Motor neuron (in vitro differentiated cells): ENCODE results near the gene RABGAP1L. TPM values are rescaled to one million over a fixed set of nuclear protein-coding genes. Genes with fewer than 3 reads are reported as not detected.
"Not testable (repeated sequence)": the region's sequence is repeated elsewhere in the genome, so short reads cannot be mapped to it uniquely, and the experiment has no call there.

Source experiments
- ATAC-seq, 8 experiments: fragments of 200-7000 bp; cut with Tn5 transposase; replicated peaks in 6 of 8; 2 replicates each; pipeline ENCODE4 v1.8.0; 2021; ENCODE audit warnings: mild to moderate bottlenecking in 8 of 8, moderate library complexity in 8 of 8
- H3K27ac ChIP-seq, 2 donors: fragments of 250-450 bp; sonication (Bioruptor Pico); 2 replicates each; pipeline ENCODE4 v1.9.0; 2021; ENCODE audit warnings: antibody characterized with exemption in 2 of 2, mild to moderate bottlenecking in 2 of 2, moderate library complexity in 1 of 2
- H3K4me1 ChIP-seq, 2 donors: fragments of 250-450 bp; sonication (Bioruptor Pico); replicated peaks in 1 of 2; 2 replicates each; pipeline ENCODE4 v1.6.1; 2021; ENCODE audit warnings: antibody characterized with exemption in 2 of 2, mild to moderate bottlenecking in 2 of 2, moderate library complexity in 1 of 2
- H3K4me3 ChIP-seq, 5 donors: fragments of 250-450 bp; sonication (Bioruptor Pico); 2 replicates each; pipeline ENCODE4 v1.9.0; 2021; ENCODE audit warnings: antibody characterized with exemption in 5 of 5, mild to moderate bottlenecking in 5 of 5, moderate library complexity in 4 of 5
- WGBS, 10 experiments: fragments of 450-650 bp; shearing (Covaris generic); methylation state at CpG; one replicate each; pipeline ENCODE4 v1.0.0; 2022; 5-methylcytosine and 5-hydroxymethylcytosine counted together
- in situ Hi-C, 9 experiments: fragments of 400-800 bp; cut with MboI; loops; one replicate each; pipeline ENCODE4 v1.15.0; 2021; ENCODE audit warnings: low sequenced_read_pairs in 9 of 9, low pct_unique_long_range_greater_than_20kb in 2 of 9; ENCODE audit not compliant: unreplicated experiment in 9 of 9
- total RNA-seq, 8 experiments: library from RNA; unstranded; fragments of 300-600 nt; gene quantifications; 2 replicates each; pipeline versions ENCODE4 v1.2.3 to v1.2.4, GENCODE V29; 2022

RABGAP1L gene
- total RNA-seq, 8 experiments from 2014 or later, result 22.0 to 60.3 (median 45.3) TPM

DNA sequence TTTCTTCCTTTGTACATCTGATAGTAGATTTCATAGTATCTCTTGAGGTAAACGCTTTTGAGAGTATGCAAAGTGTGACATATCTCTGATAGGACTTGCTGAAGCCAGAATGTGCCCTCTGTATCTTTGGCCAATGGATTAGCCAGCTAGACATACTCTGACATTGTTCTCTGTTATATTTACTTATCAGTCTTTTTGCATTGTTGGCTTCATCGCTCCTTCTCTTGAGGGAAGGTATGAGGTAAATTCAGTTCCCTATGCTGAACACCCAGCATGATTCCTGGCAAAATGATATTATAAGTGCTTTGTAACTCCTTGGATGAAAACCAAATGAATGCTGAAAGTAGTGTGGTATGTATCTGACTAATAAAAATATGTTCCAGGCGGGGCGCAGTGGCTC lies 677.2 kb downstream of the RABGAP1L start:
- 93 to 100% (median 100%) methylated on average over 1 to 4 of the region's 4 CpGs; no CpG with 5 or more reads in 2 of the 10 experiments for WGBS, 10 experiments
- no peak for ATAC-seq
- Histone ChIP-seq H3K27ac (no peak overlapping the region), H3K4me1 (no peaks in the 10 kb centered on the region), H3K4me3 (no peak overlapping the region)
- in situ Hi-C loops, result no loop called here

DNA sequence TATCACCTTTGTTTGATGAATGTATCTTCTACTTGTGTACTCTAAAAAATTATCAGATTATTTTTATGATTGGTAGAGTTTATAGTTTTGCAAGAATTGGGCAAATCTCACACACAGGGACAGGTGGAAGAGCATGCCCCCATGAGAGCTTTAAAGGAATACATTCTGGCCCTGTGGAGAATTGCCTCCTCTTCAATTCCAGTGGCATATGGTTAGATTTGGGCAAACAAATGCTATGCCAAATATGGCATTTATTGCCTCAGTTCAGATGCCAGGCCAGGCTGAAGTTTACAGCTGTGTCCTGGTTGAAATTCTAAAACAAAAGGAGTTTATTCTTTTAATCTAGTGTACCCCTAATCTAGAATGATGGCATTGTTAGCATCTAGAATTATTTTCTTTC lies 678.1 kb downstream of the RABGAP1L start:
- Histone ChIP-seq H3K27ac (no peak overlapping the region), H3K4me3 (no peak overlapping the region), H3K4me1 (no peaks in the 10 kb centered on the region)
- ATAC-seq, result no peak
- in situ Hi-C loops, result no loop called here

DNA sequence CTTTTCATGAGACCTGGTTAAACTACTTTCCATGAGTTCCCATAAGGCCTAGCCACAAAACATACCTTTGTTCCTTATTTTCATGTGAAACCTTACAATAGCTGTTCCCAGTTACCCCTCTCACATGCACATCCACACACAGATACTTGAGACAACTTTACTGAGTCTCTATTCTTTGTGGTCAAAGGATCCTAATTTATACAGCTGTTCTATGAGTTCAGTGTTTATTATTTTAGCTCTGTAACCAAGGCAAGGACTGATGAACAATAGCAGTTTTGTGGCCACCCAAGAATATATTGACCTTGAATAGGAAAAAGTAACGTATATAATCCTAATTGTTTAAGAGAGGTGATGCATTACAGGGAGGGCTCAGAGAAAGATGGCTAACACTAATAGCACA lies 679.9 kb downstream of the RABGAP1L start:
- in situ Hi-C loops, result no loop called here
- 40 to 100% (median 71%) methylated on average over 1 of the region's 1 CpG; no CpG with 5 or more reads in 4 of the 10 experiments for WGBS, 10 experiments

DNA sequence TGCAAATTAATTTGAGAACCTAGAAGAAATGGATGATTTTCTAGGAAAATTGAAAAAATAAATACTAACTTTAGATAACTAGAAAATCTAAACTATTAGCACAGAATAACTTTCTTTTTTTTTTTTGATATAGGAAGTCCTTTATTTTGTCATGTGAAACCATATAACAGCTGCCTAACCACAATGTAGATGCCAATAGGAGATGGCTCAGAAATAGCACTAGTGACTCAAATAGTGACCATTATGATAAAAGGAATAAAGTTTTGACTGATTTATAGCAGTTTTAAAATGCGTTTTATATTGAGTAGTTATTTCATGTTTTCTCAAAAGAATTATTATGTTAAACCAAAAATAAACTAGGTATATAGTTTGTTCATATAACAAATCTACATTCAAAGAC lies 682.4 kb downstream of the RABGAP1L start:
- no peak for ATAC-seq
- in situ Hi-C loops, result no loop called here

More for the DNA sequence above, 679.9 kb downstream of the RABGAP1L start:
- H3K27ac ChIP-seq, result no peak overlapping the region
- H3K4me3 ChIP-seq, result no peak overlapping the region
- ATAC-seq, result no peak
- H3K4me1 ChIP-seq, result no peaks in the 10 kb centered on the region

DNA sequence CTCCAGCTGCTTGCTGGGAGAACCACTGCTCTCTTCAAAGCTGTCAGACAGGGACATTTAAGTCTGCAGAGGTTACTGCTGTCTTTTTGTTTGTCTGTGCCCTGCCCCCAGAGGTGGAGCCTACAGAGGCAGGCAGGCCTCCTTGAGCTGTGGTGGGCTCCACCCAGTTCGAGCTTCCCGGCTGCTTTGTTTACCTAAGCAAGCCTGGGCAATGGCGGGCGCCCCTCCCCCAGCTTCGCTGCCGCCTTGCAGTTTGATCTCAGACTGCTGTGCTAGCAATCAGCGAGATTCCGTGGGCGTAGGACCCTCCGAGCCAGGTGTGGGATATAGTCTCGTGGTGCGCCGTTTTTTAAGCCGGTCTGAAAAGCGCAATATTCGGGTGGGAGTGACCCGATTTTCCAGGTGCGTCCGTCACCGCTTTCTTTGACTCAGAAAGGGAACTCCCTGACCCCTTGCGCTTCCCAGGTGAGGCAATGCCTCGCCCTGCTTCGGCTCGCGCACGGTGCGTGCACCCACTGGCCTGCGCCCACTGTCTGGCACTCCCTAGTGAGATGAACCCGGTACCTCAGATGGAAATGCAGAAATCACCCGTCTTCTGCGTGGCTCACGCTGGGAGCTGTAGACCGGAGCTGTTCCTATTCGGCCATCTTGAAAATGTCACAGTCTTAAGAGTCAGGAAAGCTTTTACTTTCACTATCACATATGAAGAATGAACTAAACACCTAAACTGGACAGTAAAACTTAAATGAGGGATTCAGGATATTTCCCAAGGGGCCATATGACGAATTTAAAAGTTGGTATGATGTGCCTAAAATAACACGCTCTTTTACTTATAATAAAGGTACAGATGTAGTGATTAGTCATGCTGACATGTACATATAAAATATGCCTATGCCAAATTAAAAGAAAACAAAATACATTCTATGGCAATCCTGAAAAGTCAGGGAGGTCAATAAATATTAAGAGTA lies 689.6 kb downstream of the RABGAP1L start:
- peak in 5 of 8 experiments; percentile 31 to 71 (median 60) for ATAC-seq
- H3K4me1 ChIP-seq, in situ Hi-C loops: not testable (repeated sequence)
- 33 to 90% (median 50%) methylated on average over 1 to 3 of the region's 36 CpGs; no CpG with 5 or more reads in 3 of the 10 experiments for WGBS, 10 experiments
- peak overlapping the region; percentile 46 to 47 for H3K27ac ChIP-seq
- H3K4me3 ChIP-seq, result peak overlapping the region; percentile 14 to 42 (median 34)

More for the DNA sequence above, 682.4 kb downstream of the RABGAP1L start:
- Histone ChIP-seq H3K4me3 (no peak overlapping the region), H3K27ac (no peak overlapping the region), H3K4me1 (no peaks in the 10 kb centered on the region)
- WGBS, 10 experiments, result 0 to 83% (median 11%) methylated on average over 1 of the region's 1 CpG; no CpG with 5 or more reads in 1 of the 10 experiments

DNA sequence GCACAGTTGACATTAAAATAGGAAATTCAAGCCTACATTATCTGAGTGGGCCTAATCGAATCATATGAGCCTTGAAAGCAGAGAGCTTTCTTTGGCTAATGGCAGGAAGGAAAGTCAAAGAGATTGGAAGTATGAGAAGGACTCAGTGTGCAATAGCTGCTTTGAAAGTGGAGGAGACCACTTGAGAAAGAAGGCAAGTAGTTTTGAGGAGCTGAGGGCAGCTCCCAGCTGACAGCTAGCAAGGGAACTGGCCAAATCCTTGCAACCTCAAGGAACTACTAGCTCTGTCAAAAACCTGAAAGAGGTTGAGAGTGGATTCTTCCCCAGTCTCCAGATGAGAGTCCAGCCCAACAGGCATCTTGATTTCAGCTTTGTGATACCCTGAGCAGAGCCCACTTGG lies 691.4 kb downstream of the RABGAP1L start:
- in situ Hi-C loops, result no loop called here
- H3K4me1 ChIP-seq, result peaks cover 0 to 4% of the 10 kb centered on the region in 2 donors
- ATAC-seq, result no peak
- no peak overlapping the region for H3K4me3 ChIP-seq
- WGBS, 10 experiments, result 25 to 100% (median 92%) methylated on average over 1 of the region's 1 CpG; no CpG with 5 or more reads in 1 of the 10 experiments
- no peak overlapping the region for H3K27ac ChIP-seq

DNA sequence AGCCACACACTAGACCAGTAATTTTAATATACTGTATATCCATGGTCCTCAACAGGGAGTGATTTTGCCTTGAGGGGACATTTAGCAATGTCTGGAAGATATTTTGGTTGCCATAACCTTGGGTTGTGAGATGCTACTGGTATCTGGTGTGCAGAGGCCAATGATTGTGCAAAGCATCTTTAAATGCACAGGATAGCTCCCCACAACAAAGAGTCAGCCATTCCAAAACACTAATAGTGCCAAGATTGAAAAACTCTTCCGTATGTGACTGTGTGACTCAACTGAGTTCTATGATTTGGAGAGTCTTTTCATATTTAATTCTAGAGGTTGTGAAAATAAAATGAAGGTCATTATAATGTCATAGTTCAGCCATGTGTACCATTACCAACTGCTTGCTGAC lies 699.0 kb downstream of the RABGAP1L start:
- ATAC-seq, result no peak
- Histone ChIP-seq H3K4me1 (no peaks in the 10 kb centered on the region), H3K4me3 (no peak overlapping the region), H3K27ac (no peak overlapping the region)
- 0 to 100% (median 96%) methylated on average over 1 of the region's 1 CpG; no CpG with 5 or more reads in 2 of the 10 experiments for WGBS, 10 experiments
- in situ Hi-C loops, result no loop called here

DNA sequence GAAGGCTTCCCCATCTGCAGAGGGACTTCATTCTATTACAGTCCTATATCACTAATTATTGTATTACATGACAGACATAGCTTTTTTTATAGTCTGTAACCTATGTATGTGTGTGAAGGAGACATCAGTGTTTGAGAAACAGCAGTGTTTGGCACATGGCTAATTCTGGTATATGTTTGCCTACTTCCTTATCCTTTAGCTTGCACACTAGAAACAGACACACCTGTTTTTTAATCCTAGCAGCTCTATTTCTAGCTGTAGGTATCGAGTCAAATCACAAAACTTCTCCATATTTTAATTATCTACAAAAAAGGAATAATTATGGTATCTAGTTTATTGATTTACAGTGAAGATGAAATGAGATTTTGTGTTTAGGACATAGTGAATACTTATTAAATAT lies 711.0 kb downstream of the RABGAP1L start:
- Histone ChIP-seq H3K4me1 (peaks cover 3 to 8% of the 10 kb centered on the region in 2 donors), H3K27ac (no peak overlapping the region), H3K4me3 (no peak overlapping the region)
- in situ Hi-C loops, result no loop called here
- ATAC-seq, result no peak
- 40 to 100% (median 100%) methylated on average over 1 of the region's 1 CpG; no CpG with 5 or more reads in 3 of the 10 experiments for WGBS, 10 experiments

DNA sequence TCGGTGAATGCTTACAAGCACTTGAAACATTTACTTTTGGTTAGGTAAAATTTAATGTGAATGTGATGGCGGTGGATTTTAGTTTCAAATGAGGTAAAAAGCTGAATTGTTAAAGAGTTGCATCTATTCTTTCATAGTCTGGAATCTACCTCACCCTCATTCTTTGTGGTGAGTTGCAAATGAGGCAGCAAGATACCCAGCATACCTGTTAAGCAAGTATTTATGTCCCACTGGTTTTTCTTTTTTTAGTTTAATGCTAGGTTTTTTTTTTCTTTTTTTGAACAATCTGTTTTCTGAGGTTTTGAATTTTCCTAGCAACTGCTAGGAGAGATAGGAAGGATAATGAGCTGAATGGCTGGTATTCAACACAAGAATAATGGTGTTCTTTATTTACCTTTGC lies 712.6 kb downstream of the RABGAP1L start:
- H3K4me3 ChIP-seq, result no peak overlapping the region
- in situ Hi-C loops, result no loop called here
- H3K27ac ChIP-seq, result no peak overlapping the region
- peaks cover 3 to 12% of the 10 kb centered on the region in 2 donors for H3K4me1 ChIP-seq
- WGBS, 10 experiments, result 33 to 92% (median 59%) methylated on average over 1 to 2 of the region's 2 CpGs
- peak in 2 of 8 experiments; percentile 18 to 24 for ATAC-seq

DNA sequence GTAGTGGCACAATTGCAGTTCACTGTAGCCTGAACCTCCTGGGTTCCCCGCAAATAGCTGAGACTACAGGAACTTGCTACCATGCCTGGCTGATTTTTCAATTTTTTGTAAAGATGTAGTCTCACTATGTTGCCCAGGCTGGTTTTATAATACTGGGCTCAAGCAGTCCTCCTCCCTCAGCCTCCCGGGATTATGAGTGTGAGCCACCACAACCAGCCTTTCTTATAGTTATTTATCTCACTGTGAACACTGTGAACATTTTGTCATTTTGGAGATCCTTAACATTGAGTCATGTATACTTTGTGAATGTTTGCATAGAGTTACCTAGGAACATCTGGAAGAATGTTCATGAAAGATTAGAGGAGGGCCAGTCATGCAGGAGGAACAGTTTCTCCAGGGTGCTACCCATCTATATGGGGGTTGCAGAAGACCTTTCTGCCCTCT lies 713.3 kb downstream of the RABGAP1L start:
- peaks cover 3 to 12% of the 10 kb centered on the region in 2 donors for H3K4me1 ChIP-seq
- no peak overlapping the region for H3K4me3 ChIP-seq
- WGBS, 10 experiments, result 75 to 100% (median 98%) methylated on average over 1 to 2 of the region's 2 CpGs; no CpG with 5 or more reads in 2 of the 10 experiments
- in situ Hi-C loops, result no loop called here
- H3K27ac ChIP-seq, result no peak overlapping the region
- ATAC-seq, result peak in 4 of 8 experiments; percentile 33 to 83 (median 44)

DNA sequence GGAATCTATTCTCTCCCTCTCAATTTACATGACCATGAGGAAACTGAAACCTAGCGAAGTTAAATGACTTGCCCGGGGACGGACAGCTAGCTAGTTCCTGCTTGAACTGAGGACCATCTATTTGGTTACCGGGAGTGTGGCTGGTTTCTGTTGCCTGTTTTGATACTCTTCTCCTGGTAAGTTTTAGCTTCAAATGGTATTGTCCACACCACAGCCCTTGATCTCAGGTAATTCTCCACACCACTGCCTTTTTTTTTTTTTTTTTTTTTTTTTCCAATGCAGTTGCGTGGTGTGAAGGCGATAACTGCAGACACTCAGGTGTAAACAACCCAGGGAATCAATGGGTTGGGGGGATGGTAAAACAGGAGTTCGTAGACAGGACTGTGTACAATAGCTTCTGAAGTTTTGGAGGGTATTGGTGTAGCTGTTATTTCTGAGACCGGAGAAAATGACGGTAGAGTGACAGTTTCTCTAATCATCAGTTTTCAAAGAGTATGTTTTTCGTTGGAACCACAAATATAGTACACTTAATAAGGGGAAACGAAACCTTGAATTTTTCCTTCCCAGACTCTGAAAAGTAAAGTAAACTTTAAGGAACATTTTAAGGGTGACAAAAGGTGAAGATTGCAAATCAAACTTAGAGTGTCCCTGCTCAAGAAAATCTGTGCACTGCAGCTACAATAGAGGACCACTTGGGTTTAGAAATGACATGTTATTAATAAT lies 715.2 kb downstream of the RABGAP1L start:
- H3K4me3 ChIP-seq, result peak overlapping the region in 1 of 5 donors; percentile 7

DNA sequence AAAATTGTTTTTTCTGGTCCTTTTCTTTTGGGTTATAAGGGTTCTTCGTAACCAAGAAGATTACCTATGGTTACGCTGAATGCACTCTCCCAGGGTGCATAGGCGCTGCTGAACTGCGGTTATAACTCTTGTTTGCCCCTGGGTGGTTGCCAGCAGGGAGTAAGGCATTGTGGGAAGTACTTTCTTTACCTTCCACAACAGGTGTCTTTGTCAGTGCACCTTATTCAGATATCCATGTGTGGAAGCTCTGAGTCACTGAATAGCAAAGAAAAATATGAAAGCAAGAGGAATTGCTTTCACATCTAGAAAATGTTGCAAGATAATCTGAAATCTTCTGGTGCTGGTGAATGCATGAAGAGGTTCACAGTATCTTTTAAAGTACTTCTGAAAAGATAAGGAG lies 716.0 kb downstream of the RABGAP1L start:
- peak in 1 of 8 experiments; percentile 42 for ATAC-seq
- Histone ChIP-seq H3K4me1 (peaks cover 3 to 12% of the 10 kb centered on the region in 2 donors), H3K27ac (no peak overlapping the region), H3K4me3 (no peak overlapping the region)
- WGBS, 10 experiments, result 0 to 100% (median 29%) methylated on average over 1 to 4 of the region's 4 CpGs
- in situ Hi-C loops, result loop anchor here in 1 of 9 experiments (25.0 kb wide), 1 partner anchor 112 kb away; the partner anchor contains the start of gene CACYBP

More for the DNA sequence above, 715.2 kb downstream of the RABGAP1L start:
- WGBS, 10 experiments, result 0 to 58% (median 20%) methylated on average over 1 to 11 of the region's 11 CpGs
- in situ Hi-C loops, result loop anchor here in 1 of 9 experiments (25.0 kb wide), 1 partner anchor 113 kb away; the partner anchor contains the start of gene CACYBP
- H3K27ac ChIP-seq, result no peak overlapping the region
- H3K4me1 ChIP-seq, result peaks cover 3 to 12% of the 10 kb centered on the region in 2 donors
- peak in 4 of 8 experiments; percentile 23 to 38 (median 32) for ATAC-seq
